Smooth muscle cell (in vitro differentiated cells): ENCODE measurements around the gene SURF2. TPM values are rescaled to one million over a fixed set of nuclear protein-coding genes. Genes with fewer than 3 reads are reported as not detected.

Source experiments
- DNase-seq: peaks from one replicate; lab custom pipeline; 2025; ENCODE audit not compliant: unreplicated experiment; lab: John Stamatoyannopoulos, UW
- H2AFZ ChIP-seq: fragments of 200-600 bp; sonication (generic); 2 replicates; pipeline ENCODE4 v1.6.0; 2016; ENCODE audit warnings: antibody characterized with exemption, low read depth, mild to moderate bottlenecking
- H3F3A ChIP-seq: fragments of 200-600 bp; sonication (generic); 2 replicates; pipeline ENCODE4 v1.6.0; 2017; ENCODE audit warnings: antibody characterized with exemption, low read depth
- H3K27ac ChIP-seq: fragments of 200-600 bp; sonication (generic); 2 replicates; pipeline ENCODE4 v1.5.1; 2016; ENCODE audit warnings: low read depth, mild to moderate bottlenecking
- H3K27me3 ChIP-seq: fragments of 200-600 bp; sonication (generic); 2 replicates; pipeline ENCODE4 v1.6.1; 2016; ENCODE audit warnings: low read depth, mild to moderate bottlenecking
- H3K36me3 ChIP-seq: fragments of 200-600 bp; sonication (generic); 2 replicates; pipeline ENCODE4 v1.5.1; 2016; ENCODE audit warnings: low read depth
- H3K4me1 ChIP-seq: fragments of 200-600 bp; sonication (generic); 2 replicates; pipeline ENCODE4 v1.5.1; 2016; ENCODE audit warnings: low read depth
- H3K4me2 ChIP-seq: fragments of 200-600 bp; sonication (generic); 2 replicates; pipeline ENCODE4 v1.6.0; 2016; ENCODE audit warnings: mild to moderate bottlenecking
- H3K4me3 ChIP-seq: fragments of 200-600 bp; sonication (generic); 2 replicates; pipeline ENCODE4 v1.5.1; 2016; ENCODE audit warnings: mild to moderate bottlenecking
- H3K79me2 ChIP-seq: fragments of 200-600 bp; sonication (generic); 2 replicates; pipeline ENCODE4 v1.6.0; 2016; ENCODE audit warnings: low read depth, mild to moderate bottlenecking
- H3K9ac ChIP-seq: fragments of 200-600 bp; sonication (generic); 2 replicates; pipeline ENCODE4 v1.6.0; 2016; ENCODE audit warnings: low read depth
- H3K9me3 ChIP-seq: fragments of 200-600 bp; sonication (generic); replicated peaks from 2 replicates; pipeline ENCODE4 v1.5.1; 2016; ENCODE audit warnings: low read depth
- H4K20me1 ChIP-seq: fragments of 200-600 bp; sonication (generic); 2 replicates; pipeline ENCODE4 v1.6.0; 2016; ENCODE audit warnings: low read depth
- CTCF ChIP-seq: fragments of 200-600 bp; sonication (generic); IDR thresholded peaks from 2 replicates; pipeline ENCODE4 v1.5.1; 2017; ENCODE audit warnings: borderline replicate concordance, mild to moderate bottlenecking, antibody characterized with exemption; ENCODE audit not compliant: insufficient read depth, poor library complexity, severe bottlenecking
- WGBS: methylation state at CpG from one replicate; pipeline ENCODE4 v1.1.7; 2016; ENCODE audit warnings: low lambda C conversion rate; 5-methylcytosine and 5-hydroxymethylcytosine counted together
- polyA plus RNA-seq: library from polyadenylated mRNA; unstranded; fragments of >200 nt; fragmentation: Nextera tagmentation; extraction: Ambion mirVana; gene quantifications from 2 replicates; pipeline ENCODE4 v1.2.1, GENCODE V29; 2016
- total RNA-seq: library from RNA; depleted of rRNA; stranded (reverse); fragments of >200 nt; gene quantifications from 2 replicates; pipeline ENCODE4 v1.2.3, GENCODE V29; 2014

Gene SURF2
- total and polyA plus RNA-seq, 2 experiments from 2014 or later: 11.4 to 21.4 TPM

- Histone ChIP-seq H3K36me3 (no peaks in the 10 kb centered on the region), H3K4me2 (no peak overlapping the region), H3K27me3 (no peaks in the 10 kb centered on the region), H3K27ac (no peak overlapping the region), H3K9me3 (no peaks in the 10 kb centered on the region), H3F3A (peaks cover 57% of the 10 kb centered on the region), H3K4me3 (no peak overlapping the region), H3K9ac (no peak overlapping the region), H2AFZ (no peak overlapping the region), H3K4me1 (peaks cover 19% of the 10 kb centered on the region), H3K79me2 (peaks cover 43% of the 10 kb centered on the region), H4K20me1 (peaks cover 60% of the 10 kb centered on the region)
- DNase-seq: no peak
- TF ChIP-seq CTCF: no peak
- WGBS: 93% methylated on average over 8 of the region's 8 CpGs
Measured at GRCh38 chr9:133352635-133353340, 3.6 kb upstream of the SURF2 start.

GRCh38 chr9:133353548-133353947, 2.8 kb upstream of the SURF2 start:
- H3K27ac ChIP-seq: peak overlapping the region; percentile 8
- H3K79me2 ChIP-seq: peaks cover 37% of the 10 kb centered on the region
- no peak overlapping the region for H2AFZ ChIP-seq
- no peak overlapping the region for H3K4me3 ChIP-seq
- no peak for DNase-seq
- H3K9me3 ChIP-seq: no peaks in the 10 kb centered on the region
- no peak overlapping the region for H3K9ac ChIP-seq
- H3K4me1 ChIP-seq: peaks cover 19% of the 10 kb centered on the region
- no peak for TF ChIP-seq CTCF
- WGBS: 87% methylated on average over 5 of the region's 5 CpGs
- H3F3A ChIP-seq: peaks cover 57% of the 10 kb centered on the region
- H3K27me3 ChIP-seq: no peaks in the 10 kb centered on the region
- no peak overlapping the region for H3K4me2 ChIP-seq
- H4K20me1 ChIP-seq: peaks cover 63% of the 10 kb centered on the region
- no peaks in the 10 kb centered on the region for H3K36me3 ChIP-seq

- Histone ChIP-seq H3K4me2 (no peak overlapping the region), H3K4me3 (no peak overlapping the region), H2AFZ (no peak overlapping the region), H3K4me1 (peaks cover 12% of the 10 kb centered on the region), H3F3A (peaks cover 47% of the 10 kb centered on the region), H3K79me2 (peaks cover 25% of the 10 kb centered on the region), H3K9ac (no peak overlapping the region), H4K20me1 (peaks cover 63% of the 10 kb centered on the region), H3K9me3 (no peaks in the 10 kb centered on the region), H3K27me3 (no peaks in the 10 kb centered on the region), H3K36me3 (no peaks in the 10 kb centered on the region), H3K27ac (no peak overlapping the region)
- WGBS: 94% methylated on average over 7 of the region's 7 CpGs
- no peak for TF ChIP-seq CTCF
- DNase-seq: no peak
Measured at GRCh38 chr9:133354766-133355165, 1.6 kb upstream of the SURF2 start.

- DNase-seq: no peak
- Histone ChIP-seq H3K27me3 (no peaks in the 10 kb centered on the region), H3K9ac (peak overlapping the region; percentile 75), H3K4me1 (peaks cover 12% of the 10 kb centered on the region), H3K9me3 (no peaks in the 10 kb centered on the region), H3K4me3 (peak overlapping the region; percentile 73), H3K27ac (peak overlapping the region; percentile 51), H2AFZ (no peak overlapping the region), H3F3A (peaks cover 45% of the 10 kb centered on the region), H3K4me2 (peak overlapping the region; percentile 96), H3K36me3 (no peaks in the 10 kb centered on the region), H4K20me1 (peaks cover 63% of the 10 kb centered on the region), H3K79me2 (peaks cover 23% of the 10 kb centered on the region)
- no peak for TF ChIP-seq CTCF
- WGBS: 4% methylated on average over 20 of the region's 31 CpGs
Measured at GRCh38 chr9:133355881-133356357, 431 bp upstream of the SURF2 start.
